SH-SY5Y (cell line): ENCODE measurements around the gene CHRND.

Experiments
- GATA2 ChIP-seq: IDR thresholded peaks from 2 replicates; pipeline ENCODE4 v1.6.1; 2011; ENCODE audit warnings: mild to moderate bottlenecking, low read depth, low read length
- GATA3 ChIP-seq: IDR thresholded peaks from 2 replicates; pipeline ENCODE4 v1.6.1; 2011; ENCODE audit warnings: low read depth, mild to moderate bottlenecking, low read length, moderate library complexity

CHRND gene

GRCh38 chr2:232523402-232523681 lies 2.6 kb upstream of the CHRND start:
- TF ChIP-seq GATA3 (no peak), GATA2 (no peak)

GRCh38 chr2:232523682-232524597 lies 2.0 kb upstream of the CHRND start:
- TF ChIP-seq GATA3 = no peak
- no peak for TF ChIP-seq GATA2

DNA sequence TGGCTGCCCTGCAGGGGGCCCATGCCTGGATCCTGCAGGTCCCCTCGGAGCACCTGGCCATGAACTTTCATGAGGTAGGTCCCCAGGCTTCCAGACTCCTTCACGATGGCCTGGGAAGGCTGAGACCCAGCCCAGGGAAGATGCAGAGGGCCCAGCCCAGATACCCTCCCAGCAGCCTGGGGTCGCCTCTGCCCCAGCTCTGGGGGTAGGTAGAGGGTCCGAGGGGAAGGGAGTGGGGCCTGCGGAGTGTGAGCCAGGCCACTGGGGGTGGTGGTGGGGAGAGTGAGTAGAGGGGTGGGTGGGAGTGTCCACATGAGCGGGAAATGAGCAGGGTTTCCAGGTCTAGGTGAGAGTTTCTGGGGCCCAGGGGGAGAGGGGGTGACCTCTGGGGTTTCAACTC lies 1.2 kb upstream of the CHRND start:
- TF ChIP-seq GATA2 (no peak), GATA3 (no peak)

DNA sequence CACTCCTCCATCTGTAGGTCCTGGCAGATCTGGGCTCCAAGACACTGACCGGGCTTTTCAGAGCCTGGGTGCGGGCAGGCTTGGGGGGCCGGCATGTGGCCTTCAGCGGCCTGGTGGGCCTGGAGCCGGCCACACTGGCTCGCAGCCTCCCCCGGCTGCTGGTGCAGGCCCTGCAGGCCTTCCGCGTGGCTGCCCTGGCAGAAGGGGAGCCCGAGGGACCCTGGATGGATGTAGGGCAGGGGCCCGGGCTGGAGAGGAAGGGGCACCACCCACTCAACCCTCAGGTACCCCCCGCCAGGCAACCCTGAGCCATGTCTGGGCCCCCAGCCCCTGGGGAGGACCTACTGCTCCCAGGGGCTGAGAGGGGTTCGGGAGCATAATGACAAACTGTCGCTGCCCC lies 761 bp upstream of the CHRND start:
- TF ChIP-seq GATA2 (no peak), GATA3 (no peak)

DNA sequence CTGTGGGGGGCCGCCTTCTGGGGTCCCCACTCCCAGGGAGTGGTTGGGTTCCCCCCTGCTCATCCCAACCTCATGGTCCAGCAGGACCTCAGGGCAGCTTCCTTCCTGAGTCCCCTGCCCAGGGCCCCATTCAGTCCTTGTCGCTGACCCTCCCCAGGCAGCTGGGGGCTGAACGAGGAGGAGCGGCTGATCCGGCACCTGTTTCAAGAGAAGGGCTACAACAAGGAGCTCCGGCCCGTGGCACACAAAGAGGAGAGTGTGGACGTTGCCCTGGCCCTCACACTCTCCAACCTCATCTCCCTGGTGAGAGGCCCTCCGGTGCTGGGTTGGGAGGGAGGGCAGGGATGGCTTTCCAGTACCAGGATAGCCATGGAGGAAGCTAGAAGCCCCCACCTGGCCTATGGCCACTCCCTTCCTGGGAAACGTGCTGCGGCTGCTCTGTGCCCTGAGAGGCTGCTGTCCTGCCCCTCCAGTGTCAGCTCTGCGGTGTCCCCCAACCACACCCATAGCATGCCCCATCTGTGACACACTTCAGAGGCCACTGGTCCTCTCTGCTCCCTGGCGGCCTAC lies 497 bp downstream of the CHRND start:
- TF ChIP-seq GATA3 (no peak), GATA2 (no peak)

DNA sequence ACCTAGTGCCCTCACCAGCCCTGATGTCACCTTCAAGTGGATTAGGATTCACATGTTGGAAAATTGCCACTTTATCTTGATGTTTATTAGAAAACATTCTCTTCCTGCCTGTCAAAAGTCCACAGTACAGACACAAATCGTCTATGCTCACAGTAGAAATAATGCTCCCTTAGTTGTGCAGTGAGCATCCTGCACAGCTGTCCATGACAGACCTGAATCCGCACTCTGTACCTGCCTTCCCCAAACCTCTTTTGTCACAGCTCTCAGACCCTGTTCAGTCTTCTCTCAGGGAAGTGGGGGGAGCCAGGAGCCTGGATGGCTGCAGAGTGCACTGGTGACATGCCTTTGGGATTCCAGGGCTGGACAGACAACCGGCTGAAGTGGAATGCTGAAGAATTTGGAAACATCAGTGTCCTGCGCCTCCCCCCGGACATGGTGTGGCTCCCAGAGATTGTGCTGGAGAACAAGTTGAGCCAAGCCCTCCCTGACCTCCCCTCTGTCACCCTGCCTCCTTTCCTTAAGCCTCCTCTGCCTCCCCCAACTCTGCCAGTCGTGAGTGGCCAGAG lies 2.0 kb downstream of the CHRND start:
- TF ChIP-seq GATA2 = no peak
- no peak for TF ChIP-seq GATA3

DNA sequence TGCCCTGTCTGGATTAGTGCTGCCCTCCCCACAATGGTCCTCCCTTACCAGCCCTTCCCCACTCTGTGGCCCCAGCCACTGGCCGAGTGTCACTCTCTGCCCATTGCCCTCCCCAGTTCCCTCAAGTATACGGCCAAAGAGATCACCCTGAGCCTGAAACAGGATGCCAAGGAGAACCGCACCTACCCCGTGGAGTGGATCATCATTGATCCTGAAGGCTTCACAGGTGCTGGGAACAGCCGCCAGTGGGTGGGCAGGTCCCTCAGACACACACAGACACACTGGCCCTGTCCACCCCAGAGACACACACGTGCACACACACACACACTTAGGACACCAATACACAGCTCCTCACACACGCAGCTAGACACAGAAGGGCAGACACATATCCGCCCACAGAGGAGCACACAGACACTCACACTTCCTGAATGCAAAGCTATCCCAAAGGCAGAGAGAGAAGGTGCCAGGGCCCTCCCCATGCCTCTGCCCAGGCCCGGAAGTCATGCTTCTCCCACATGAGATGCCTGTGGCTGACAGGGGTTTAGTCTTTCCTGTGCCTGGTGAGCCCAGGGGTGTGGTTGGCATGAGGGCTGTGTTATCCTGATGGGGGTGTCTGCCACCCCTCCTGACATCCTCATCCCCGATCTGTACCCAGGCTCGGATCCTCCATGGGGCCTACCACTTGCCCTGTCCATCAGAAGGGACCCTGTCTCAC lies 2.9 kb downstream of the CHRND start:
- TF ChIP-seq GATA3 (no peak), GATA2 (no peak)

GRCh38 chr2:232529806-232530547 lies 4.0 kb downstream of the CHRND start:
- TF ChIP-seq GATA3 (no peak), GATA2 (no peak)

GRCh38 chr2:232530626-232531260 lies 4.8 kb downstream of the CHRND start:
- TF ChIP-seq GATA3 = no peak
- no peak for TF ChIP-seq GATA2

GRCh38 chr2:232532419-232532818 lies 6.5 kb downstream of the CHRND start:
- no peak for TF ChIP-seq GATA2
- TF ChIP-seq GATA3 = no peak

GRCh38 chr2:232533944-232534710 lies 8.2 kb downstream of the CHRND start:
- TF ChIP-seq GATA3 = no peak
- no peak for TF ChIP-seq GATA2

DNA sequence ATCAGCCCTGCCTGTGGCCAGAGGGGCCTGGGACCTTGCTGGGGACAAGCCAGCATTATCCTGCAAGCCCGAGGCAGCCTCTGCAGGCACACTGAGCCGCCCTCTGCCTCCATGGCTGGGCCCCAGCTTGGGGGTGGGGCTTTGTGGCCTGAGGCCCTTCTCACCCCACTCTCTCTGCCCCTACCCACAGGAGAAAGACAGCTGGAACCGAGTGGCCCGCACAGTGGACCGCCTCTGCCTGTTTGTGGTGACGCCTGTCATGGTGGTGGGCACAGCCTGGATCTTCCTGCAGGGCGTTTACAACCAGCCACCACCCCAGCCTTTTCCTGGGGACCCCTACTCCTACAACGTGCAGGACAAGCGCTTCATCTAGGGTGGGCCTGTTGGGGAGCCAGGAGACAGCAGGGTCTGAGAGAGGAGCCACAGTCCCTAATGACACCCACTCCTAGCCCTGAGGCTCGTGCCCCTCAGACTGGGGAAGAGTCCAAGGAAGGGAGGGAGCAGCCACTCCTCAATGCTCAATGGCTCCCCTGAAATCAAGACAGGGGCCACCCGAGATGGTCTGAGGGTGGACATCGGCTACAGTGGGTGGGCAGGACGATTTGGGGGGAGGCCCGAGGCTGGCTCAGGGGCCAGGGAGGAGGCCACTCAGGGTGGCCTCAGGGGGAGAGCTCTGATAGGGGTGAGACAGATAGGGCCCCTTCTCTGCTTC lies 9.1 kb downstream of the CHRND start:
- no peak for TF ChIP-seq GATA3
